ENCODE measurements around the gene ZBTB5. TPM values are rescaled to one million over a fixed set of nuclear protein-coding genes. Genes with fewer than 3 reads are reported as not detected.

ZBTB5 gene
- total RNA-seq, 2 donors from 2014 or later = 12.5 to 19.4 TPM

DNA sequence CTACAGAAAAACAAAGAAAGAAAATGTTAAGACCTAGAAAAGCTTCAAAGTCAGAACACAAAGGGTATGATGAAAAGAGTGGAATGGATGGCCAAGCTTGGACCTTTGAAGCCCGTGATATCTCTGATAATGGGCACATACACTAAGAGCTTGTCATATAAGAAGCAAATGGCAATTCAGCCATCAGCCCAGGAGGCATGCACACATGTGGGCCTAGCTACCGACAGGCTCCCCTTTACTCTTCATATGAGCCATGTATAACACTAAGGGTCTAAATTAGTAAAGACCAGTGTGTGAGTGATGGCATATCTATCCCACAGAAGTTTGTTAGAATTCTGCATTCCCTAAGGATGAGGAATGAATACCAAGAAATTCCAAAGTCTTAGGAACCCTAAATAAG lies 22.7 kb downstream of the ZBTB5 start:
- no peak for DNase-seq
- Mint-ChIP-seq H3K27ac (peak overlapping the region; percentile 48), H3K4me3 (no peak overlapping the region), H3K4me1 (peaks cover 15% of the 10 kb centered on the region), H3K27me3 (ENCODE audit: insufficient read depth) (no peaks in the 10 kb centered on the region), H3K36me3 (ENCODE audit: low read depth) (peaks cover 58% of the 10 kb centered on the region), H3K9me3 (no peaks in the 10 kb centered on the region)
- no peaks in the 10 kb centered on the region for H3K9me3 ChIP-seq (ENCODE audit: control insufficient read depth, low read length)
- TF ChIP-seq, protein P1, sequence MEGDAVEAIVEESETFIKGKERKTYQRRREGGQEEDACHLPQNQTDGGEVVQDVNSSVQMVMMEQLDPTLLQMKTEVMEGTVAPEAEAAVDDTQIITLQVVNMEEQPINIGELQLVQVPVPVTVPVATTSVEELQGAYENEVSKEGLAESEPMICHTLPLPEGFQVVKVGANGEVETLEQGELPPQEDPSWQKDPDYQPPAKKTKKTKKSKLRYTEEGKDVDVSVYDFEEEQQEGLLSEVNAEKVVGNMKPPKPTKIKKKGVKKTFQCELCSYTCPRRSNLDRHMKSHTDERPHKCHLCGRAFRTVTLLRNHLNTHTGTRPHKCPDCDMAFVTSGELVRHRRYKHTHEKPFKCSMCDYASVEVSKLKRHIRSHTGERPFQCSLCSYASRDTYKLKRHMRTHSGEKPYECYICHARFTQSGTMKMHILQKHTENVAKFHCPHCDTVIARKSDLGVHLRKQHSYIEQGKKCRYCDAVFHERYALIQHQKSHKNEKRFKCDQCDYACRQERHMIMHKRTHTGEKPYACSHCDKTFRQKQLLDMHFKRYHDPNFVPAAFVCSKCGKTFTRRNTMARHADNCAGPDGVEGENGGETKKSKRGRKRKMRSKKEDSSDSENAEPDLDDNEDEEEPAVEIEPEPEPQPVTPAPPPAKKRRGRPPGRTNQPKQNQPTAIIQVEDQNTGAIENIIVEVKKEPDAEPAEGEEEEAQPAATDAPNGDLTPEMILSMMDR (conservative IDR thresholded peaks at IDR 0.05) = no peak
- H3K4me3 ChIP-seq (ENCODE audit: low read length) = no peak overlapping the region
- peak overlapping the region; percentile 24 for H3K27ac ChIP-seq (ENCODE audit: low read depth, low read length)
- H3K36me3 ChIP-seq (ENCODE audit: control insufficient read depth, insufficient read depth, low read length) = peaks cover 62% of the 10 kb centered on the region
- 80 to 95% methylated on average over 1 to 2 of the region's 2 CpGs for WGBS, 2 experiments (ENCODE audit: insufficient coverage in 1 of 2, insufficient read length in 1 of 2)
- H3K27me3 ChIP-seq (ENCODE audit: control insufficient read depth, insufficient read depth, low read length, poor library complexity, severe bottlenecking) = no peaks in the 10 kb centered on the region
- H3K9ac ChIP-seq (ENCODE audit: extremely low read depth, low read length, poor library complexity, severe bottlenecking) = no peak overlapping the region
- peaks cover 2% of the 10 kb centered on the region for H3K4me1 ChIP-seq (ENCODE audit: control insufficient read depth, insufficient read depth, low read length)

DNA sequence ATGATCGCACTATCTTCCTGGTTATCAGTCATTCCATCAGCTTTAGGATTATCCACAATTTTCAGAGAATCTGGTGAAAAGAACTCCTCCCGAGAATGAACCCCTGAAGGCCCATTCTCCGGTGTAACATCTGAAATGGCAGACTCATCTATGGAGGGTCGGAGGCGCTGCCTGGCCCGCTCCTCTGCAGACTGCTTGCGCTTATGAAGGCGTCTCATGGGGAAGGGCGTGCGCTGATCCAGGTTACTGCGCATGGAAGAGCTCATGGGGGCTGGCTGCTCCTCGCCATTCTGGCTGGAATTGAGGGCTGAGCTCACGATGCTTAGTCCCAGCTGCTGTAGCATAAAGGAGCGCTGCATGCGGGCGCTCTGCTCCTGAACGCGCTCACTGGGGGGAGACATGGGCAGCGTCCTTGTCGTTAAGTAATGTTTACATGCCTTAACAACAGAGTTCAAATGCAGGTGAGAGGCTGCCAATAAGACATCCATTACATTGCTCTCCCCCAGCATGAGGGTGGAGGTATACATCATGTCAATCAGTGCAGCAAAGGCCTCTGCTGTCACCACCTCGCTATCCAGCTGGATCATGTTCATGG lies 23.4 kb downstream of the ZBTB5 start:
- no peaks in the 10 kb centered on the region for H3K27me3 Mint-ChIP-seq (ENCODE audit: insufficient read depth)
- Histone ChIP-seq H3K27ac (ENCODE audit: low read depth, low read length) (no peak overlapping the region), H3K36me3 (ENCODE audit: control insufficient read depth, insufficient read depth, low read length) (peaks cover 68% of the 10 kb centered on the region), H3K9ac (ENCODE audit: extremely low read depth, low read length, poor library complexity, severe bottlenecking) (no peak overlapping the region), H3K27me3 (ENCODE audit: control insufficient read depth, insufficient read depth, low read length, poor library complexity, severe bottlenecking) (no peaks in the 10 kb centered on the region), H3K4me1 (ENCODE audit: control insufficient read depth, insufficient read depth, low read length) (peaks cover 2% of the 10 kb centered on the region), H3K4me3 (ENCODE audit: low read length) (no peak overlapping the region), H3K9me3 (ENCODE audit: control insufficient read depth, low read length) (no peaks in the 10 kb centered on the region)
- peaks cover 64% of the 10 kb centered on the region for H3K36me3 Mint-ChIP-seq (ENCODE audit: low read depth)
- H3K9me3 Mint-ChIP-seq = no peaks in the 10 kb centered on the region
- no peak overlapping the region for H3K4me3 Mint-ChIP-seq
- peak overlapping the region; percentile 48 for H3K27ac Mint-ChIP-seq
- TF ChIP-seq, protein P1 (conservative IDR thresholded peaks at IDR 0.05) = no peak
- DNase-seq = no peak
- WGBS, 2 experiments (ENCODE audit: insufficient coverage in 1 of 2, insufficient read length in 1 of 2) = 96 to 97% methylated on average over 20 to 21 of the region's 21 CpGs
- H3K4me1 Mint-ChIP-seq = peaks cover 9% of the 10 kb centered on the region

DNA sequence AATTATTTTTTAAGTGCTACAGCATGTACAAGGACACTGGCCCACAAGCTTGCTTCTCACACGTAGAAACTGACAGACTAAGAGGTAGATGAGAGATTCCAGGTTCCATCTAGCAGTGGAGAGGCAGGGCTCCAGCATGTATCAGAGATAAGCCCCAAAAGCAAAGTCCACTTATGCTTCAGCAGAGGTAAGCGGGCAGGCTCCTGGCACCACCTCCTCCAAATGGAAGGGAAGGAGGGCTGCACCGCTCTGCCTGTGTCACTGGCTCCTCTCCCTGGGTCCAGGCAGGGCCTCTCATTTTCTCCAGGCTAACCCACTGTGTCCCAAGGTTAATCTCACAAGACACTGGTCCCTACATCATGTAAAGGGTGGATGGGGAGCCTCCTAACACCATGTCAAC lies 26.9 kb downstream of the ZBTB5 start:
- WGBS, 2 experiments (ENCODE audit: insufficient coverage in 1 of 2, insufficient read length in 1 of 2) = 95 to 100% methylated on average over 2 to 3 of the region's 3 CpGs
- no peak overlapping the region for H3K4me3 ChIP-seq (ENCODE audit: low read length)
- H3K4me1 ChIP-seq (ENCODE audit: control insufficient read depth, insufficient read depth, low read length) = no peaks in the 10 kb centered on the region
- Mint-ChIP-seq H3K27me3 (ENCODE audit: insufficient read depth) (no peaks in the 10 kb centered on the region), H3K27ac (no peak overlapping the region), H3K4me3 (no peak overlapping the region), H3K36me3 (ENCODE audit: low read depth) (peaks cover 75% of the 10 kb centered on the region), H3K9me3 (no peaks in the 10 kb centered on the region), H3K4me1 (peaks cover 7% of the 10 kb centered on the region)
- no peaks in the 10 kb centered on the region for H3K27me3 ChIP-seq (ENCODE audit: control insufficient read depth, insufficient read depth, low read length, poor library complexity, severe bottlenecking)
- no peak overlapping the region for H3K9ac ChIP-seq (ENCODE audit: extremely low read depth, low read length, poor library complexity, severe bottlenecking)
- no peak overlapping the region for H3K27ac ChIP-seq (ENCODE audit: low read depth, low read length)
- no peaks in the 10 kb centered on the region for H3K9me3 ChIP-seq (ENCODE audit: control insufficient read depth, low read length)
- no peak for DNase-seq
- TF ChIP-seq, protein P1 (conservative IDR thresholded peaks at IDR 0.05) = no peak
- H3K36me3 ChIP-seq (ENCODE audit: control insufficient read depth, insufficient read depth, low read length) = peaks cover 91% of the 10 kb centered on the region

Data from endodermal cell (in vitro differentiated cells).